ENCODE results near the gene TEN1.

GRCh38 chr17:75931062-75931461 lies 48.0 kb upstream of the TEN1 start:
- TF ChIP-seq ZFP1 (CRISPR knock-in tag; IDR thresholded peaks at IDR 0.05) (no peak), ZC3H4 (CRISPR knock-in tag; IDR thresholded peaks at IDR 0.05; ENCODE audit: borderline replicate concordance) (no peak), EZH2 (conservative IDR thresholded peaks at IDR 0.05; ENCODE audit: low read depth, low read length) (no peak), ZNF276 (CRISPR knock-in tag; IDR thresholded peaks at IDR 0.05; ENCODE audit: low read depth) (no peak), PBX3 (CRISPR knock-in tag; IDR thresholded peaks at IDR 0.05; ENCODE audit: borderline replicate concordance) (no peak), ZNF124 (CRISPR knock-in tag; IDR thresholded peaks at IDR 0.05) (no peak), YEATS2 (CRISPR knock-in tag; IDR thresholded peaks at IDR 0.05; ENCODE audit: borderline replicate concordance) (no peak)

Measured in HepG2 (cell line).